ENCODE measurements around the gene MDFIC2. TPM values are rescaled to one million over a fixed set of nuclear protein-coding genes. Genes with fewer than 3 reads are reported as not detected.

Gene MDFIC2
- total and polyA plus RNA-seq, 7 donors, result not detected

DNA sequence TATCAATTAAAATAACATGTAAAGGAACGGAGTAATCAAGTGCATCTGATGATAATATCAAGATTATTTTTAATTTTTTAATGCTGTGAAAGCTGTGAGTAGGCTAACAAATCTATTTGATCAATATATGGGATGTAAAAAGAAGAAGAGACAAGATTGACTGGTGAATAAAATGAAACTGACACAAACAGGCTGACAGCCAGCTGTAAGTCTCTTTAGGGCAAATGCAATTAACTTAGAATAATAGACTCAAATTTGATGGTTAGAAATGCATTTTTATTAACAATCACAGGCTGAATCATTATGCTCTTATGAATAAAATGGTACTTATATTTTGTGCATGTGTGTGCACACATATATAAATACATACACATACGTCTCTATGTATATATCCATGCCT lies 68.0 kb downstream of the MDFIC2 start:
- TF ChIP-seq POLR2AphosphoS5 (IDR thresholded peaks at IDR 0.05) (no peak), POLR2A (IDR thresholded peaks at IDR 0.05) (no peak), EP300 (IDR thresholded peaks at IDR 0.05) (no peak)
- TF ChIP-seq, protein P1, sequence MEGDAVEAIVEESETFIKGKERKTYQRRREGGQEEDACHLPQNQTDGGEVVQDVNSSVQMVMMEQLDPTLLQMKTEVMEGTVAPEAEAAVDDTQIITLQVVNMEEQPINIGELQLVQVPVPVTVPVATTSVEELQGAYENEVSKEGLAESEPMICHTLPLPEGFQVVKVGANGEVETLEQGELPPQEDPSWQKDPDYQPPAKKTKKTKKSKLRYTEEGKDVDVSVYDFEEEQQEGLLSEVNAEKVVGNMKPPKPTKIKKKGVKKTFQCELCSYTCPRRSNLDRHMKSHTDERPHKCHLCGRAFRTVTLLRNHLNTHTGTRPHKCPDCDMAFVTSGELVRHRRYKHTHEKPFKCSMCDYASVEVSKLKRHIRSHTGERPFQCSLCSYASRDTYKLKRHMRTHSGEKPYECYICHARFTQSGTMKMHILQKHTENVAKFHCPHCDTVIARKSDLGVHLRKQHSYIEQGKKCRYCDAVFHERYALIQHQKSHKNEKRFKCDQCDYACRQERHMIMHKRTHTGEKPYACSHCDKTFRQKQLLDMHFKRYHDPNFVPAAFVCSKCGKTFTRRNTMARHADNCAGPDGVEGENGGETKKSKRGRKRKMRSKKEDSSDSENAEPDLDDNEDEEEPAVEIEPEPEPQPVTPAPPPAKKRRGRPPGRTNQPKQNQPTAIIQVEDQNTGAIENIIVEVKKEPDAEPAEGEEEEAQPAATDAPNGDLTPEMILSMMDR (IDR thresholded peaks at IDR 0.05), result no peak
- Histone ChIP-seq H3K27ac (no peak overlapping the region), H3K4me1 (no peaks in the 10 kb centered on the region), H3K4me3 (no peak overlapping the region), H3K36me3 (no peaks in the 10 kb centered on the region), H3K9me3 (no peaks in the 10 kb centered on the region), H3K27me3 (no peaks in the 10 kb centered on the region)
- DNase-seq, result no peak
- intact Hi-C loops (cut with DNase I), result no loop called here
- 85 to 87% methylated on average over 2 of the region's 2 CpGs for WGBS, 2 donors

DNA sequence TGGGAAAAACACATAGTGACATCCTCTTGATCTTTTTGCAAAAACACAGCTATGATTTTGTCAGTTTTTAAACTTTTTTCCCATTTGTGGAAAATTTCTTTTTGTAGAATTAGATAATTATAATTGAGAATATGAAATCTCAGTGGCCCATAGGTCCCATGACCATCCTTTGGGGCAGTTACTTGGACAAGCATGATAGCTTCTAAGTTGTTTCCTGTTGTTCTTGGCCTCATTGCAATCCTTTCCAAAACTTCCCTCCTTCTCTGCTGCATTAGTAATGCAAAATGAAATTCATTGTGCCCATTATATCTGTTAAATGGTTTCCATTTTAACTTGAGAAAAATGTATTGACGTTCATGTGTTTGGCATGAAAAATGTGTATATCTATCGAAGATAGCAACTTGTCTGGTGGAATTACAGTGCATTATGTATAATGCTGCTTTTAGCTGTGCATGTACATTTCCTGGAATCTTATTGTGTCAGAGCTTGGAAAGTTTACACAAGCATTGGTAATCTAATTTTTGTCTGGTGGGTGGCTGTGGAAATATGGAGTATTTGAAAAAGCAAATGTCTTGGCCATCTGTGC lies 70.0 kb downstream of the MDFIC2 start:
- WGBS, 2 donors, result 87 to 88% methylated on average over 2 of the region's 2 CpGs
- no peaks in the 10 kb centered on the region for H3K36me3 ChIP-seq
- H3K27me3 ChIP-seq, result no peaks in the 10 kb centered on the region
- intact Hi-C loops (cut with DNase I), result no loop called here
- TF ChIP-seq POLR2A (IDR thresholded peaks at IDR 0.05) (no peak), POLR2AphosphoS5 (IDR thresholded peaks at IDR 0.05) (no peak), EP300 (IDR thresholded peaks at IDR 0.05) (no peak)
- TF ChIP-seq, protein P1 (IDR thresholded peaks at IDR 0.05), result no peak
- no peaks in the 10 kb centered on the region for H3K9me3 ChIP-seq
- H3K4me1 ChIP-seq, result no peaks in the 10 kb centered on the region
- no peak overlapping the region for H3K4me3 ChIP-seq
- no peak for DNase-seq
- H3K27ac ChIP-seq, result no peak overlapping the region

DNA sequence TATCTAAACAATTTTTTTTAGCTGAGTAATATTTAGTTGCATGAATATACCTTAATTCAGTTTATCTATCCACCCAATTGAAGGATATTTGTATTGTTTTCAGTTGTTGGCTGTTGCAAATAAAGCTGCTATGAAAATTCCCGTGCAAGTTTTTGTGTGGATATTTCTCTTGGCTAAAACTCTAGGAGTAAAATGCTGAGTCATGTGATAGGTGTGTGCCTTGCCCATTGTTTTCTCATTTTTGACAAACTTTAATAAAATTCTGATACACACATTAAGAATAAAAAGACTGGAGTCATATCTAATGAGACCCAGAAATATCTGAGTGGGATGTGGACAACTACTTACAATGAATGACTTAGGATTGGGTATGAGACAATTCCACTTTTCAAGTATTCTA lies 78.6 kb downstream of the MDFIC2 start:
- H3K9me3 ChIP-seq, result no peaks in the 10 kb centered on the region
- H3K36me3 ChIP-seq, result no peaks in the 10 kb centered on the region
- no peaks in the 10 kb centered on the region for H3K27me3 ChIP-seq
- DNase-seq, result no peak
- H3K4me3 ChIP-seq, result no peak overlapping the region
- H3K4me1 ChIP-seq, result no peaks in the 10 kb centered on the region
- WGBS, 2 donors, result 70 to 87% methylated on average over 1 of the region's 1 CpG
- intact Hi-C loops (cut with DNase I), result no loop called here
- H3K27ac ChIP-seq, result no peak overlapping the region
- TF ChIP-seq POLR2A (IDR thresholded peaks at IDR 0.05), result no peak

DNA sequence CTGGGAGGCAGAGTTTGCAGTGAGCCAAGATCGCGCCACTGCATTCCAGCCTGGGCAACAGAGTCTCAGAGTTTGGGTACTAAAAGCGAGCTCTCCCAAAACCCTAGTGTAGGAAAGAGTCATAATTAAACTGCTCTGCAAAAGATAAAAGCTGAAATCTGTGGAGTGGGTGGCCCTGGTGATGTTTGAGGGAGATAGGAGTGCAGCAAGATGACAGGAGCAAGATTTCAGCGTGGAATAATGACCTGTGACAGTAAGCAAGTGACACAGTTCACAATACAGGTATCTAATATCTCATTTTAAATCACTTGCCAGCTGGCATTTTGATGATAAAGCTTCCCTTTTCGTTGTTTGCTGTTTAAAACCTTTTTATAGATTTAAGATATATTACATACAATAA lies 79.3 kb downstream of the MDFIC2 start:
- 73 to 82% methylated on average over 5 of the region's 5 CpGs for WGBS, 2 donors
- Histone ChIP-seq H3K4me3 (no peak overlapping the region), H3K27me3 (no peaks in the 10 kb centered on the region), H3K36me3 (no peaks in the 10 kb centered on the region), H3K4me1 (no peaks in the 10 kb centered on the region), H3K27ac (no peak overlapping the region), H3K9me3 (no peaks in the 10 kb centered on the region)
- no peak for DNase-seq
- TF ChIP-seq, protein P1 (IDR thresholded peaks at IDR 0.05), result no peak
- TF ChIP-seq EP300 (IDR thresholded peaks at IDR 0.05) (no peak), POLR2AphosphoS5 (IDR thresholded peaks at IDR 0.05) (no peak)
- intact Hi-C loops (cut with DNase I), result no loop called here

DNA sequence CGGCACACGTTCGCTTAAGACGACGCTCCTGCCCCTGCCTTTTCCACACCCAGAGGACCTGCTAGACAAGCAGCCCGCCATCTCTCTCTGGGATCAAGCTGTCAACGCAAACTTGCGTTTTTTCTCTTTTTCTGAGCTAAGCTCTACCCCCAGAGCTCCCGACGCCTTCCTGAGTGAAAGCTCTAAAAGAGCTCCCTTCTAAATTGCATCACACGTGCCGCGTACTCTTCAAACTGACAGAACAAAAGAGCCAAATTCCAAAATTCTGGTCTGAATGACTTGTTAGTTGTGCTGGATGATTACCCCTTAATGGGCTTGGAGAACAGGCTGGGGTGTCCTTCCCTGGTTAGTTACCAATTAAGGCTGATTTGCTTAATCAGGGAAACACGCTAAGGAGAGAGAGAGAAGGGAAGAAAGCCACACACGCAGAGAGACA lies 81.2 kb downstream of the MDFIC2 start:
- Histone ChIP-seq H3K9me3 (no peaks in the 10 kb centered on the region), H3K4me1 (no peaks in the 10 kb centered on the region), H3K36me3 (no peaks in the 10 kb centered on the region), H3K27ac (no peak overlapping the region), H3K27me3 (no peaks in the 10 kb centered on the region), H3K4me3 (no peak overlapping the region)
- intact Hi-C loops (cut with DNase I), result no loop called here
- 72 to 79% methylated on average over 15 of the region's 15 CpGs for WGBS, 2 donors
- TF ChIP-seq POLR2AphosphoS5 (IDR thresholded peaks at IDR 0.05), result no peak
- TF ChIP-seq EP300 (IDR thresholded peaks at IDR 0.05), result no peak
- TF ChIP-seq, protein P1 (IDR thresholded peaks at IDR 0.05), result no peak
- no peak for TF ChIP-seq POLR2A (IDR thresholded peaks at IDR 0.05)
- no peak for DNase-seq
